ENCODE data around the gene MRGPRE. TPM values are rescaled to one million over a fixed set of nuclear protein-coding genes. Genes with fewer than 3 reads are reported as not detected.
"Not testable (repeated sequence)": the region's sequence is repeated elsewhere in the genome, so short reads cannot be mapped to it uniquely, and the experiment has no call there.

MRGPRE gene
- total RNA-seq: not detected

GRCh38 chr11:3231851-3232744 lies at the start of gene MRGPRE:
Gene MRGPRE (minus strand): TSS chr11:3232417. CDS start chr11:3228799, 3,618 bp downstream.
- H3K27ac ChIP-seq: no peak within 1 kb of the TSS
- intact Hi-C loops (cut with DNase I; ENCODE audit: low total_unique reads): no loop called here
- H3K27me3 ChIP-seq: peaks cover 0 to 11% of the 10 kb centered on the region in 2 donors
- H3K4me1 ChIP-seq: no peaks in the 10 kb centered on the region
- peak within 1 kb of the TSS; percentile 18 to 57 (median 41) for H3K4me3 ChIP-seq
- no peak for TF ChIP-seq POLR2A (IDR thresholded peaks at IDR 0.05)
- TF ChIP-seq CTCF (IDR thresholded peaks at IDR 0.05): no peak
- TF ChIP-seq POLR2AphosphoS5 (IDR thresholded peaks at IDR 0.05): no peak
- DNase-seq (ENCODE audit: low spot score in 2 of 2): no peak
- H3K9me3 ChIP-seq: no peaks in the 10 kb centered on the region
- H3K36me3 ChIP-seq: no peaks in the 10 kb centered on the region

- H3K9me3 ChIP-seq; H3K4me3 ChIP-seq; intact Hi-C loops (cut with DNase I; ENCODE audit: low total_unique reads); H3K4me1 ChIP-seq; H3K27me3 ChIP-seq; H3K27ac ChIP-seq; H3K36me3 ChIP-seq; DNase-seq (ENCODE audit: low spot score in 2 of 2): not testable (repeated sequence)
These were observed 48.9 kb upstream of the MRGPRE start for GRCh38 chr11:3281146-3281545.

GRCh38 chr11:3280662-3281061 lies 48.4 kb upstream of the MRGPRE start:
- H3K27me3 ChIP-seq; H3K27ac ChIP-seq; DNase-seq (ENCODE audit: low spot score in 2 of 2); intact Hi-C loops (cut with DNase I; ENCODE audit: low total_unique reads); H3K4me1 ChIP-seq; H3K4me3 ChIP-seq; H3K9me3 ChIP-seq; H3K36me3 ChIP-seq: not testable (repeated sequence)

GRCh38 chr11:3278922-3279321 lies 46.7 kb upstream of the MRGPRE start:
- H3K27me3 ChIP-seq; DNase-seq (ENCODE audit: low spot score in 2 of 2); H3K27ac ChIP-seq; H3K4me3 ChIP-seq; H3K4me1 ChIP-seq; H3K36me3 ChIP-seq; intact Hi-C loops (cut with DNase I; ENCODE audit: low total_unique reads); H3K9me3 ChIP-seq: not testable (repeated sequence)

- intact Hi-C loops (cut with DNase I; ENCODE audit: low total_unique reads); H3K27me3 ChIP-seq; H3K36me3 ChIP-seq; H3K27ac ChIP-seq; H3K4me3 ChIP-seq; H3K9me3 ChIP-seq; DNase-seq (ENCODE audit: low spot score in 2 of 2); H3K4me1 ChIP-seq: not testable (repeated sequence)
These were observed 41.4 kb upstream of the MRGPRE start for GRCh38 chr11:3273629-3274028.

GRCh38 chr11:3262548-3262947 lies 30.3 kb upstream of the MRGPRE start:
- H3K36me3 ChIP-seq; H3K9me3 ChIP-seq; H3K27ac ChIP-seq; intact Hi-C loops (cut with DNase I; ENCODE audit: low total_unique reads); DNase-seq (ENCODE audit: low spot score in 2 of 2); H3K4me1 ChIP-seq; H3K27me3 ChIP-seq; H3K4me3 ChIP-seq: not testable (repeated sequence)

GRCh38 chr11:3261831-3262230 lies 29.6 kb upstream of the MRGPRE start:
- H3K4me1 ChIP-seq; H3K9me3 ChIP-seq; DNase-seq (ENCODE audit: low spot score in 2 of 2); H3K4me3 ChIP-seq; H3K27me3 ChIP-seq; H3K36me3 ChIP-seq; intact Hi-C loops (cut with DNase I; ENCODE audit: low total_unique reads); H3K27ac ChIP-seq: not testable (repeated sequence)

- H3K4me1 ChIP-seq; DNase-seq (ENCODE audit: low spot score in 2 of 2); H3K4me3 ChIP-seq; H3K27ac ChIP-seq; H3K27me3 ChIP-seq; intact Hi-C loops (cut with DNase I; ENCODE audit: low total_unique reads); H3K36me3 ChIP-seq; H3K9me3 ChIP-seq: not testable (repeated sequence)
These were observed 25.3 kb upstream of the MRGPRE start for GRCh38 chr11:3257509-3257908.

- H3K27ac ChIP-seq; intact Hi-C loops (cut with DNase I; ENCODE audit: low total_unique reads); H3K4me3 ChIP-seq; DNase-seq (ENCODE audit: low spot score in 2 of 2); H3K27me3 ChIP-seq; H3K4me1 ChIP-seq; H3K36me3 ChIP-seq; H3K9me3 ChIP-seq: not testable (repeated sequence)
These were observed 23.0 kb upstream of the MRGPRE start for GRCh38 chr11:3255241-3255640.

GRCh38 chr11:3254773-3255172 lies 22.6 kb upstream of the MRGPRE start:
- H3K27ac ChIP-seq; H3K27me3 ChIP-seq; H3K9me3 ChIP-seq; H3K36me3 ChIP-seq; H3K4me1 ChIP-seq; intact Hi-C loops (cut with DNase I; ENCODE audit: low total_unique reads); DNase-seq (ENCODE audit: low spot score in 2 of 2); H3K4me3 ChIP-seq: not testable (repeated sequence)

Data from breast epithelium (tissue), 4 donors.